Large intestine (tissue), 3 donors: Measurements from ENCODE around the gene CHRM1. TPM values are rescaled to one million over a fixed set of nuclear protein-coding genes. Genes with fewer than 3 reads are reported as not detected.
A peak's percentile ranks its signal among the peaks of the same experiment; 100 is the strongest.

Experiments used
- DNase-seq, 2 donors: peaks; one replicate each; pipeline versions ENCODE4 v3.0.0 to v3.0.0-alpha.2; 2013
- H3K27ac ChIP-seq: one replicate; pipeline ENCODE4 v1.5.1; 2013; ENCODE audit warnings: low read length
- H3K27me3 ChIP-seq: 2 replicates; pipeline ENCODE4 v1.6.1; 2013; ENCODE audit warnings: low read length; ENCODE audit not compliant: control insufficient read depth, insufficient read depth
- H3K36me3 ChIP-seq: 2 replicates; pipeline ENCODE4 v1.6.1; 2013; ENCODE audit warnings: low read length; ENCODE audit not compliant: control insufficient read depth, insufficient read depth
- H3K4me1 ChIP-seq: one replicate; pipeline ENCODE4 v1.6.1; 2013; ENCODE audit warnings: low read length; ENCODE audit not compliant: control insufficient read depth, insufficient read depth
- H3K4me3 ChIP-seq: one replicate; pipeline ENCODE4 v1.5.1; 2013; ENCODE audit warnings: low read length
- H3K9me3 ChIP-seq: one replicate; pipeline ENCODE4 v1.6.1; 2013; ENCODE audit warnings: mild to moderate bottlenecking, low read depth, low read length, moderate library complexity; ENCODE audit not compliant: control insufficient read depth
- WGBS: methylation state at CpG from one replicate; pipeline ENCODE4 v1.1.5; 2013; ENCODE audit warnings: low lambda C conversion rate; ENCODE audit not compliant: insufficient coverage; 5-methylcytosine and 5-hydroxymethylcytosine counted together
- polyA plus RNA-seq: library from polyadenylated mRNA; unstranded; fragments of 120-200 nt; gene quantifications from one replicate; pipeline ENCODE4 v1.2.1, GENCODE V29; 2013

The CHRM1 gene
- polyA plus RNA-seq, 1 donor: 1.3 TPM

DNA sequence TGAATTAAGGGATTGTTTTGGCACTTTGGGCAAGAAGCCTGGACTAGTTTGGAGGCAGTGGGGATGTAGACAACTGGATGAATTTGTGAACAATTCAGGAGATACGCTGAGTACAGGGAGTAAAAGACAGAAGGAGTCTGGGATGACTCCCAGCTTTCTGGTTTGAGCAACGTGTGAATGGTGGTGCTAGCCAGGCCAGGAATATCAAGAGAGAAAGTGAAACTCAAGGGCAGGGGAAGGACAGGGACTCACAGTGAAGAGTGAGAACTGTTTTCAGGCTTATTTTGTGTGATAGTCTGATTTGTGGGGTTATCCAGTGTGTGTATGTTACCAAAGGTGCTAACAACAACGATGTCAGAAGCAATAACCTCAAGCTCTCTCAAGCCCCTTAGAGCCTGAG is 15.9 kb downstream of the CHRM1 start:
- Histone ChIP-seq H3K27ac (no peak overlapping the region), H3K4me3 (no peak overlapping the region), H3K9me3 (no peaks in the 10 kb centered on the region), H3K27me3 (no peaks in the 10 kb centered on the region), H3K36me3 (no peaks in the 10 kb centered on the region), H3K4me1 (peaks cover 12% of the 10 kb centered on the region)
- DNase-seq: peak in 1 of 2 donors; percentile 61
- WGBS: no CpG with 5 or more reads among the region's 3 CpGs

GRCh38 chr11:62902932-62903331 is 18.2 kb downstream of the CHRM1 start:
- Histone ChIP-seq H3K36me3 (no peaks in the 10 kb centered on the region), H3K4me3 (no peak overlapping the region), H3K9me3 (no peaks in the 10 kb centered on the region), H3K4me1 (no peaks in the 10 kb centered on the region), H3K27me3 (no peaks in the 10 kb centered on the region), H3K27ac (no peak overlapping the region)
- no peak for DNase-seq
- no CpG with 5 or more reads among the region's 1 CpG for WGBS

DNA sequence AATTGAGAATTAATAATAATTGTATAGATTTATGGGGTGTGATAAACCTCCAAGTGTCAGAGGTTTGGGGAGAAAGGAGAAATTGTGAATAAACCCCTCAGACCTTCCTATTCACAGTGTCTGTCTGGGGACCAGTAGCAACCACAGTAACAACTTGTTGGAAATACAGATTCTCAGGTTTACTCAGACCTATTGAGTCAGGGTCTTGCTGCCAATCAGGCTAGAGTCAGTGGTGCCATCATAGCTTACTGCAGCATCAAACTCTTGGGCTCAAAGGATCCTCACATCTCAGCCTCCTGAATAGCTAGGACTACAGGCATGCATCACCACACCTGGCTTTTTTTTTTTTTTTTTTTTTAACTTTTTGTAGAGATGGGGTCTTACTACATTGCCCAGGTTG is 23.1 kb downstream of the CHRM1 start:
- no peak for DNase-seq
- Histone ChIP-seq H3K9me3 (no peaks in the 10 kb centered on the region), H3K27me3 (no peaks in the 10 kb centered on the region), H3K36me3 (no peaks in the 10 kb centered on the region), H3K4me3 (no peak overlapping the region), H3K27ac (no peak overlapping the region), H3K4me1 (no peaks in the 10 kb centered on the region)

DNA sequence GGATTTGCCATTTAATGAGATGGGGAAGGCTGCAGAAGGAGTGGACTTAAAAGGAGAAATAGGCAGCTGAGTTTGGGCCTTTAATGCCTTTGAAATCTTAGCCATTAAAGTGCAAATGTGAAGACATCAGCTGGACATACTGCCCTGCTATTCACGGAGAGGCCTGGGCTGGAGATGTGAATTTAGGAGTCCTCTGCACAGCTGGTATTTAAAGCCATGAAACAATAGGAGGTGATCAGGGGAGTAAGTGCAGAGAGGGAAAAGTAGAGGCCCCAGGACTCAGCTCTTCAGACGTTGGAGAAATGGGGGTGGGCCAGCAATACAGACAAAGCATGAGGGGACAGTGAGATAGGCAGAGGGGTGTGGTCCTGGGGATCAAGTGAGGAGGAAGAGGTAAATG is 23.9 kb downstream of the CHRM1 start:
- H3K4me1 ChIP-seq: peaks cover 4% of the 10 kb centered on the region
- no peaks in the 10 kb centered on the region for H3K9me3 ChIP-seq
- H3K4me3 ChIP-seq: no peak overlapping the region
- H3K27ac ChIP-seq: no peak overlapping the region
- no CpG with 5 or more reads among the region's 2 CpGs for WGBS
- no peaks in the 10 kb centered on the region for H3K36me3 ChIP-seq
- no peak for DNase-seq
- H3K27me3 ChIP-seq: no peaks in the 10 kb centered on the region

- WGBS: no CpG with 5 or more reads among the region's 10 CpGs
- H3K27ac ChIP-seq: no peak overlapping the region
Observed at GRCh38 chr11:62896049-62896448, 25.1 kb downstream of the CHRM1 start.

GRCh38 chr11:62895501-62895900 is 25.7 kb downstream of the CHRM1 start:
- no peaks in the 10 kb centered on the region for H3K27me3 ChIP-seq

More at GRCh38 chr11:62896049-62896448, 25.1 kb downstream of the CHRM1 start:
- no peak for DNase-seq
- Histone ChIP-seq H3K4me3 (no peak overlapping the region), H3K36me3 (no peaks in the 10 kb centered on the region), H3K4me1 (peaks cover 10% of the 10 kb centered on the region), H3K27me3 (no peaks in the 10 kb centered on the region), H3K9me3 (no peaks in the 10 kb centered on the region)

GRCh38 chr11:62892077-62892922 is 28.9 kb downstream of the CHRM1 start:
- no CpG with 5 or more reads among the region's 10 CpGs for WGBS
- peak in 1 of 2 donors; percentile 38 for DNase-seq
- Histone ChIP-seq H3K36me3 (peaks cover 21% of the 10 kb centered on the region), H3K9me3 (no peaks in the 10 kb centered on the region), H3K27me3 (no peaks in the 10 kb centered on the region), H3K4me3 (no peak overlapping the region), H3K4me1 (peaks cover 40% of the 10 kb centered on the region), H3K27ac (no peak overlapping the region)

More at GRCh38 chr11:62895501-62895900, 25.7 kb downstream of the CHRM1 start:
- no peak for DNase-seq
- Histone ChIP-seq H3K4me3 (no peak overlapping the region), H3K36me3 (no peaks in the 10 kb centered on the region), H3K4me1 (peaks cover 15% of the 10 kb centered on the region), H3K9me3 (no peaks in the 10 kb centered on the region), H3K27ac (no peak overlapping the region)
- WGBS: no CpG with 5 or more reads among the region's 6 CpGs

- Histone ChIP-seq H3K27me3 (no peaks in the 10 kb centered on the region), H3K27ac (peak overlapping the region; percentile 80), H3K4me3 (no peak overlapping the region), H3K36me3 (peaks cover 47% of the 10 kb centered on the region), H3K4me1 (peaks cover 59% of the 10 kb centered on the region), H3K9me3 (no peaks in the 10 kb centered on the region)
- peak; percentile 94 to 98 for DNase-seq
- no CpG with 5 or more reads among the region's 11 CpGs for WGBS
Observed at GRCh38 chr11:62889484-62890437, 31.4 kb downstream of the CHRM1 start.

GRCh38 chr11:62889126-62889483 is 32.1 kb downstream of the CHRM1 start:
- no peak for DNase-seq
- H3K36me3 ChIP-seq: peaks cover 53% of the 10 kb centered on the region
- H3K27me3 ChIP-seq: no peaks in the 10 kb centered on the region
- H3K4me1 ChIP-seq: peaks cover 65% of the 10 kb centered on the region
- no peak overlapping the region for H3K4me3 ChIP-seq
- H3K9me3 ChIP-seq: no peaks in the 10 kb centered on the region
- H3K27ac ChIP-seq: peak overlapping the region; percentile 80
- no CpG with 5 or more reads among the region's 2 CpGs for WGBS

DNA sequence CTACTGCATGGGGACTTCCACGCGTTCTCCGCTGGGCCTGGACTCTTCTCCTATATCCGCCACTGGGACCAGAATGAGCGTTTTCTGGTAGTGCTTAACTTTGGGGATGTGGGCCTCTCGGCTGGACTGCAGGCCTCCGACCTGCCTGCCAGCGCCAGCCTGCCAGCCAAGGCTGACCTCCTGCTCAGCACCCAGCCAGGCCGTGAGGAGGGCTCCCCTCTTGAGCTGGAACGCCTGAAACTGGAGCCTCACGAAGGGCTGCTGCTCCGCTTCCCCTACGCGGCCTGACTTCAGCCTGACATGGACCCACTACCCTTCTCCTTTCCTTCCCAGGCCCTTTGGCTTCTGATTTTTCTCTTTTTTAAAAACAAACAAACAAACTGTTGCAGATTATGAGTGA is 32.8 kb downstream of the CHRM1 start:
- no peak overlapping the region for H3K4me3 ChIP-seq
- no CpG with 5 or more reads among the region's 14 CpGs for WGBS
- peaks cover 72% of the 10 kb centered on the region for H3K4me1 ChIP-seq
- no peak for DNase-seq
- H3K36me3 ChIP-seq: peaks cover 60% of the 10 kb centered on the region
- no peaks in the 10 kb centered on the region for H3K9me3 ChIP-seq
- H3K27ac ChIP-seq: peak overlapping the region; percentile 80
- no peaks in the 10 kb centered on the region for H3K27me3 ChIP-seq
